C1 segment of cervical spinal cord (tissue), 14 donors: ENCODE measurements around the gene C1orf116.

Experiments used
- DNase-seq, 14 donors: peaks; one replicate each; lab custom pipeline; 2025; lab: John Stamatoyannopoulos, UW

The C1orf116 gene

GRCh38 chr1:207035877-207036551, 3.5 kb upstream of the C1orf116 start:
- no peak for DNase-seq

- no peak for DNase-seq
These were observed 2.4 kb upstream of the C1orf116 start for GRCh38 chr1:207034998-207035397.

GRCh38 chr1:207034208-207034607, 1.7 kb upstream of the C1orf116 start:
- DNase-seq, result no peak

- no peak for DNase-seq
These were observed 746 bp upstream of the C1orf116 start for GRCh38 chr1:207033302-207033701.

GRCh38 chr1:207031632-207032264, 808 bp downstream of the C1orf116 start:
- no peak for DNase-seq

GRCh38 chr1:207031016-207031415, 1.5 kb downstream of the C1orf116 start:
- DNase-seq, result no peak

GRCh38 chr1:207030522-207031009, 2.0 kb downstream of the C1orf116 start:
- no peak for DNase-seq

GRCh38 chr1:207029701-207030521, 2.6 kb downstream of the C1orf116 start:
- DNase-seq, result no peak

GRCh38 chr1:207028884-207029650, 3.5 kb downstream of the C1orf116 start:
- no peak for DNase-seq

- no peak for DNase-seq
These were observed 4.6 kb downstream of the C1orf116 start for GRCh38 chr1:207027921-207028320.

- DNase-seq, result no peak
These were observed 5.3 kb downstream of the C1orf116 start for GRCh38 chr1:207027206-207027777.

GRCh38 chr1:207026104-207026534, 6.4 kb downstream of the C1orf116 start:
- no peak for DNase-seq

GRCh38 chr1:207025146-207025880, 7.2 kb downstream of the C1orf116 start:
- DNase-seq, result no peak

GRCh38 chr1:207024202-207025145, 8.1 kb downstream of the C1orf116 start:
- no peak for DNase-seq

GRCh38 chr1:207022996-207023679, 9.4 kb downstream of the C1orf116 start:
- DNase-seq, result no peak

- DNase-seq, result no peak
These were observed 10.5 kb downstream of the C1orf116 start for GRCh38 chr1:207021876-207022596.

GRCh38 chr1:207021139-207021861, 11.3 kb downstream of the C1orf116 start:
- DNase-seq, result no peak
